B cell (primary cell): ENCODE data around the gene KIRREL3. TPM values are rescaled to one million over a fixed set of nuclear protein-coding genes. Genes with fewer than 3 reads are reported as not detected.

ENCODE experiments used
- ATAC-seq: fragments of 200-7000 bp; cut with Tn5 transposase; one replicate; pipeline ENCODE4 v1.10.0; 2021; ENCODE audit warnings: low read depth, mild to moderate bottlenecking, moderate number of reproducible peaks, moderate library complexity
- CTCF ChIA-PET: fragments of 350-600 bp; sonication (Branson Sonifier 250); formaldehyde crosslinking; loops from one replicate; lab custom pipeline; 2021; ENCODE audit warnings: antibody characterized with exemption, inconsistent platforms; lab: Charles Lee
- POLR2A ChIA-PET: fragments of 350-600 bp; sonication (Branson Sonifier 250); formaldehyde crosslinking; loops from one replicate; lab custom pipeline; 2021; ENCODE audit warnings: antibody characterized with exemption; lab: Charles Lee
- DNase-seq: peaks from one replicate; pipeline ENCODE4 v3.0.0; 2013
- H2AFZ ChIP-seq: 2 replicates; pipeline ENCODE4 v1.6.1; 2012; ENCODE audit warnings: mild to moderate bottlenecking, low read depth, low read length; ENCODE audit not compliant: insufficient read depth, poor library complexity, severe bottlenecking
- H3K27ac ChIP-seq, 2 donors: 1 replicate in 1 of 2; 2 replicates in 1 of 2; pipeline ENCODE4 v1.5.1; 2012 to 2013; ENCODE audit warnings: low read length in 2 of 2, mild to moderate bottlenecking in 2 of 2, moderate library complexity in 1 of 2
- H3K27me3 ChIP-seq, 4 experiments: fragments of 200-600 bp in 1 of 4; sonication (generic) in 1 of 4; replicated peaks in 1 of 4; 1 replicate in 2 of 4; 2 replicates in 2 of 4; pipeline versions ENCODE4 v1.6.1 to v1.7.0; 2013 to 2016; ENCODE audit warnings: low read length in 3 of 4, mild to moderate bottlenecking in 2 of 4, mixed read lengths in 1 of 4, moderate library complexity in 1 of 4; ENCODE audit not compliant: insufficient read depth in 4 of 4, control insufficient read depth in 3 of 4; ENCODE audit errors: control extremely low read depth in 1 of 4
- H3K36me3 ChIP-seq, 2 experiments: replicated peaks in 1 of 2; 1 replicate in 1 of 2; 2 replicates in 1 of 2; pipeline versions ENCODE4 v1.6.1 to v1.7.1; 2013; ENCODE audit warnings: low read length in 1 of 2; ENCODE audit not compliant: insufficient read depth in 2 of 2, control insufficient read depth in 1 of 2; ENCODE audit errors: control extremely low read depth in 1 of 2, extremely low read depth in 1 of 2
- H3K4me1 ChIP-seq, 2 donors: fragments of 200-600 bp in 1 of 2; sonication (generic) in 1 of 2; 1 replicate in 1 of 2; 2 replicates in 1 of 2; pipeline versions ENCODE4 v1.5.1 to v1.6.1; 2013 to 2017; ENCODE audit warnings: low read length in 2 of 2; ENCODE audit not compliant: control insufficient read depth in 2 of 2, insufficient read depth in 2 of 2
- H3K4me2 ChIP-seq: replicated peaks from 2 replicates; pipeline ENCODE3; 2012; ENCODE audit warnings: mild to moderate bottlenecking, low read depth, low read length; ENCODE audit not compliant: poor library complexity, severe bottlenecking
- H3K4me3 ChIP-seq, 5 experiments: fragments of 200-600 bp in 1 of 5; sonication (generic) in 1 of 5; 1 replicate in 3 of 5; 2 replicates in 2 of 5; pipeline versions ENCODE4 v1.5.1 to v1.7.0; 2011 to 2016; ENCODE audit warnings: low read length in 4 of 5, mild to moderate bottlenecking in 4 of 5, low read depth in 2 of 5, control low read depth in 1 of 5, moderate library complexity in 1 of 5; ENCODE audit not compliant: insufficient read depth in 1 of 5; ENCODE audit errors: control extremely low read depth in 1 of 5, extremely low read depth in 1 of 5
- H3K79me2 ChIP-seq: fragments of 200-600 bp; sonication (generic); one replicate; pipeline ENCODE4 v1.6.0; 2016; ENCODE audit warnings: low read length; ENCODE audit not compliant: control insufficient read depth, insufficient read depth
- H3K9ac ChIP-seq: fragments of 200-600 bp; sonication (generic); 2 replicates; pipeline ENCODE4 v1.6.1; 2017; ENCODE audit warnings: mild to moderate bottlenecking, low read length, moderate library complexity
- H3K9me3 ChIP-seq, 3 donors: one replicate each; pipeline versions ENCODE4 v1.6.1 to v1.7.1; 2013; ENCODE audit warnings: low read length in 2 of 3; ENCODE audit not compliant: control insufficient read depth in 2 of 3, insufficient read depth in 1 of 3; ENCODE audit errors: control extremely low read depth in 1 of 3
- H4K20me1 ChIP-seq: 2 replicates; pipeline ENCODE4 v1.6.0; 2012; ENCODE audit warnings: mild to moderate bottlenecking, low read length; ENCODE audit not compliant: insufficient read depth, control insufficient read depth, poor library complexity, severe bottlenecking
- H3K27ac Mint-ChIP-seq: one replicate; pipeline ENCODE4 v1.8.0; 2021; ENCODE audit warnings: mixed read lengths
- H3K27me3 Mint-ChIP-seq: one replicate; pipeline ENCODE4 v1.8.0; 2021; ENCODE audit warnings: mixed read lengths
- H3K4me1 Mint-ChIP-seq: one replicate; pipeline ENCODE4 v1.8.0; 2021; ENCODE audit warnings: mixed read lengths
- H3K4me3 Mint-ChIP-seq: one replicate; pipeline ENCODE4 v1.8.0; 2021; ENCODE audit warnings: mixed read lengths
- H3K9me3 Mint-ChIP-seq: one replicate; pipeline ENCODE4 v1.8.0; 2022; ENCODE audit warnings: mixed read lengths; ENCODE audit not compliant: insufficient read depth
- EZH2 ChIP-seq: IDR thresholded peaks from 2 replicates; pipeline ENCODE4 v1.6.1; 2012; ENCODE audit warnings: borderline replicate concordance, low read depth, mild to moderate bottlenecking, moderate library complexity, low read length; ENCODE audit not compliant: insufficient read depth, poor library complexity, severe bottlenecking
- WGBS: methylation state at CpG from one replicate; pipeline ENCODE4 v1.1.5; 2013; ENCODE audit warnings: missing lambda C conversion rate; ENCODE audit not compliant: insufficient coverage; 5-methylcytosine and 5-hydroxymethylcytosine counted together
- intact Hi-C: fragments of 100-400 bp; cut with micrococcal nuclease; formaldehyde crosslinking; loops from one replicate; pipeline ENCODE4 v1.10.0; 2022
- polyA plus RNA-seq: library from polyadenylated mRNA; depleted of rRNA; stranded (reverse); fragments of >200 nt; gene quantifications from 2 replicates; pipeline ENCODE4 v1.2.3, GENCODE V29; 2012
- total RNA-seq, 2 donors: library from RNA; stranded (reverse); fragments of 120-200 nt in 1 of 2; gene quantifications; 1 replicate in 1 of 2; 2 replicates in 1 of 2; pipeline versions ENCODE4 v1.2.3 to v1.2.4, GENCODE V29; 2013 to 2022
- TF ChIP-seq, protein P1 (sequence below): fragments of 200-600 bp; IDR thresholded peaks from one replicate; pipeline ENCODE4 v1.8.0; 2022; ENCODE audit warnings: antibody characterized with exemption, mild to moderate bottlenecking

KIRREL3 gene
- total and polyA plus RNA-seq, 2 donors (not counting 1 experiment from before 2014, with no cell fraction given), result not detected

DNA sequence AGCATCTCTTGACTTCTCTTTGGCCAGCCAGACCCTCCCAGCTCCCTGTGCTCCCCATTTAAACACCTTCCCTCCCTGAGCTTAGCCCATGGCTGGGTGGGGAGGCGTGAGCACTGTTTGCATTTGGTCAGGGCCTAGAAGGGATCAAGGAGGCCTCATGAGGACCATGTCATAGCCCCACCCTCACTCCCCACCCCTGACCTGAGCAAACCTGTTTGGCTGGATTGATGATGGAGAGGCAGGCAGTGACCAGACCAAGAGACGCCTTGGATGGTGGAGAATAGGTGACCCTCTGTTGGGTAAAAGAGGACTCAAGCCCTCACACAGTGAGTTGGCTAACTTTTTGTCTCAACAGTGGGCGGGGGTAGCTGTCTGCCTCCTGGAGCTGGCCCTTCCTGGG lies 595.2 kb downstream of the KIRREL3 start:
- intact Hi-C loops, result no loop called here
- H3K9me3 ChIP-seq, result no peaks in the 10 kb centered on the region
- H3K79me2 ChIP-seq, result no peaks in the 10 kb centered on the region
- H3K4me3 ChIP-seq, result no peak overlapping the region
- Mint-ChIP-seq H3K27ac (no peak overlapping the region), H3K4me1 (no peaks in the 10 kb centered on the region), H3K9me3 (no peaks in the 10 kb centered on the region), H3K4me3 (no peak overlapping the region), H3K27me3 (peaks cover 8% of the 10 kb centered on the region)
- H3K9ac ChIP-seq, result no peak overlapping the region
- ATAC-seq, result no peak
- WGBS, result 93% methylated on average over 2 of the region's 3 CpGs
- H3K36me3 ChIP-seq, result no peaks in the 10 kb centered on the region
- H4K20me1 ChIP-seq, result no peaks in the 10 kb centered on the region
- no peaks in the 10 kb centered on the region for H3K4me1 ChIP-seq
- H3K27ac ChIP-seq, result no peak overlapping the region
- POLR2A ChIA-PET, result no interaction called here
- TF ChIP-seq, protein P1, sequence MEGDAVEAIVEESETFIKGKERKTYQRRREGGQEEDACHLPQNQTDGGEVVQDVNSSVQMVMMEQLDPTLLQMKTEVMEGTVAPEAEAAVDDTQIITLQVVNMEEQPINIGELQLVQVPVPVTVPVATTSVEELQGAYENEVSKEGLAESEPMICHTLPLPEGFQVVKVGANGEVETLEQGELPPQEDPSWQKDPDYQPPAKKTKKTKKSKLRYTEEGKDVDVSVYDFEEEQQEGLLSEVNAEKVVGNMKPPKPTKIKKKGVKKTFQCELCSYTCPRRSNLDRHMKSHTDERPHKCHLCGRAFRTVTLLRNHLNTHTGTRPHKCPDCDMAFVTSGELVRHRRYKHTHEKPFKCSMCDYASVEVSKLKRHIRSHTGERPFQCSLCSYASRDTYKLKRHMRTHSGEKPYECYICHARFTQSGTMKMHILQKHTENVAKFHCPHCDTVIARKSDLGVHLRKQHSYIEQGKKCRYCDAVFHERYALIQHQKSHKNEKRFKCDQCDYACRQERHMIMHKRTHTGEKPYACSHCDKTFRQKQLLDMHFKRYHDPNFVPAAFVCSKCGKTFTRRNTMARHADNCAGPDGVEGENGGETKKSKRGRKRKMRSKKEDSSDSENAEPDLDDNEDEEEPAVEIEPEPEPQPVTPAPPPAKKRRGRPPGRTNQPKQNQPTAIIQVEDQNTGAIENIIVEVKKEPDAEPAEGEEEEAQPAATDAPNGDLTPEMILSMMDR, result no peak
- no peak for TF ChIP-seq EZH2
- no peak for DNase-seq
- CTCF ChIA-PET, result no interaction called here
- no peak overlapping the region for H2AFZ ChIP-seq
- H3K27me3 ChIP-seq, result no peaks in the 10 kb centered on the region
- no peak overlapping the region for H3K4me2 ChIP-seq

DNA sequence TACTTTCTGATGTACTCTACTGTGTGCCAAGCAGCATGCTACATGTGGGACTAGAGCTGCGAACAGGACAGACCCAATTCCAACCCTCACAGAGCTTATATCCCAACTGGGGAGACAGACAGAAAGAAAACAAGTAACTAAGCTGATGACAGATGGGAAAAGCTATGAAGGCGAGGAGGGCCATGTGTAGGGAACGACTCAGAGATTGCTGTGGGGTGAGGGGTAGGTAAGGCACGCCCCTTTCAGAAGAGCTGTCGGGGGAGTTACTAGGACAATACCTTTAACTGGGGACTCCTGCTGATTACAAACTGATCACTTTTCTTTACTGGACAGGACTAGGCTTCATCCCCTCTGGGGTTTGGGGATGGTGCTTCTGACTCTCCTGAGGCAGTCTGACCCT lies 596.2 kb downstream of the KIRREL3 start:
- no peak overlapping the region for H3K9ac ChIP-seq
- no peak for TF ChIP-seq EZH2
- TF ChIP-seq, protein P1, result no peak
- no peaks in the 10 kb centered on the region for H3K9me3 Mint-ChIP-seq
- ATAC-seq (no peak), DNase-seq (no peak)
- no peaks in the 10 kb centered on the region for H3K79me2 ChIP-seq
- CTCF ChIA-PET, result interaction anchor here (1.0 kb wide), 1 partner anchor 77 kb away, joined by 3 read pairs; no protein-coding TSS in a partner anchor
- H3K4me3 ChIP-seq, result no peak overlapping the region
- H3K36me3 ChIP-seq, result no peaks in the 10 kb centered on the region
- H3K27ac ChIP-seq, result no peak overlapping the region
- no peaks in the 10 kb centered on the region for H3K27me3 ChIP-seq
- H3K4me1 ChIP-seq, result no peaks in the 10 kb centered on the region
- no peaks in the 10 kb centered on the region for H4K20me1 ChIP-seq
- POLR2A ChIA-PET, result no interaction called here
- WGBS, result 92% methylated on average over 4 of the region's 5 CpGs
- no peak overlapping the region for H3K4me2 ChIP-seq
- H3K4me3 Mint-ChIP-seq, result no peak overlapping the region
- peaks cover 8% of the 10 kb centered on the region for H3K27me3 Mint-ChIP-seq
- intact Hi-C loops, result no loop called here
- H3K4me1 Mint-ChIP-seq, result no peaks in the 10 kb centered on the region
- H3K27ac Mint-ChIP-seq, result no peak overlapping the region
- no peak overlapping the region for H2AFZ ChIP-seq
- peaks cover 0 to 3% (median 0%) of the 10 kb centered on the region in 3 donors for H3K9me3 ChIP-seq
